ENCODE data around the gene LTBP1. TPM values are rescaled to one million over a fixed set of nuclear protein-coding genes. Genes with fewer than 3 reads are reported as not detected.

Gene LTBP1
- total RNA-seq, 2 experiments from 2014 or later, result 0.03 to 0.24 TPM

DNA sequence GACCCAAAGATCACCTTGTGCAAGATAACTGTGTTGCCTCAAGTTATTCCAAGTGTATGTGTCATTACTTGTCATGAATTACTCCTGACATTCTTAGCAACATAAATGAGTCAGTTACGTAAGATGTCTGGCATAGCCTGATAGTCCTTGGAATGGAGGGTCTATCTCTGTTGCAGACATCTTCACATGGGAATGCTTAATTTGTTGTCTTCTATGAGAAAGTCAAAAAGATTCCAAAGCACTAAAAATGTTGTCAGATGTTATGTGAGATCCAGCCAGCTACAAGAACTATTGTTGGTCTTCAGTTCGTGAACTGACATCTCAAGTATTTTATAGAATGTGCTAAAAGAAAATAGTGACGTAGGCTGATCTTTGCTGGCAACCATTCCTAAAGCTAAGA, 351.5 kb downstream of the LTBP1 start:
- DNase-seq, result no peak
- ChIA-PET POLR2A (no interaction called here), CTCF (no interaction called here)
- H3K27ac Mint-ChIP-seq, result no peak overlapping the region
- no peaks in the 10 kb centered on the region for H3K36me3 Mint-ChIP-seq (ENCODE audit: low read depth)
- H3K4me1 Mint-ChIP-seq (ENCODE audit: low read depth), result no peaks in the 10 kb centered on the region
- H3K4me3 Mint-ChIP-seq, result no peak overlapping the region
- H3K27me3 Mint-ChIP-seq (ENCODE audit: low read depth), result no peaks in the 10 kb centered on the region
- H3K9me3 Mint-ChIP-seq (ENCODE audit: insufficient read depth), result no peaks in the 10 kb centered on the region
- ATAC-seq, result no peak

GRCh38 chr2:33301355-33301754, 354.6 kb downstream of the LTBP1 start:
- CTCF ChIA-PET, result no interaction called here
- H3K27me3 Mint-ChIP-seq (ENCODE audit: low read depth), result no peaks in the 10 kb centered on the region
- POLR2A ChIA-PET, result no interaction called here
- H3K4me3 Mint-ChIP-seq, result no peak overlapping the region
- H3K9me3 Mint-ChIP-seq (ENCODE audit: insufficient read depth), result no peaks in the 10 kb centered on the region
- H3K36me3 Mint-ChIP-seq (ENCODE audit: low read depth), result no peaks in the 10 kb centered on the region
- ATAC-seq (no peak), DNase-seq (no peak)
- no peak overlapping the region for H3K27ac Mint-ChIP-seq
- no peaks in the 10 kb centered on the region for H3K4me1 Mint-ChIP-seq (ENCODE audit: low read depth)

DNA sequence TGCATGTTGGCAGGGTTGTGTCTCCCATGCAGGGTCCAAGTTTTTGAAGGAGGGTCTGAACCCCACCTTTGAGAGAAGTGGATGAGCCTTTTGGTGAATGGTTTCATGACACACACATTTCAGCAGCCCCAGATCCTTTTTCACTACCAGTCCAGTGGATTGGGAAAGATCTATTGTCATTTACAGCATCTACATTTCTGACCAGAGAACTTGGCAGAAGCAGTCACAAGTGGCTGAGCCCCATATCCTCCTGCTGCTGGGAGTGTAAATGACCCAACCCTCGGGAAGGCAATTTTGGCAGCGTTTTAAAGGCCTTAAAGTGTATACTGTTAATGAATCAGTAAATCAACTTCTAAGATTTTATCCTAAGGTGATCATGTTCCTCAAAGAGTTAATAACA, 355.6 kb downstream of the LTBP1 start:
- no peak for DNase-seq
- no peaks in the 10 kb centered on the region for H3K9me3 Mint-ChIP-seq (ENCODE audit: insufficient read depth)
- POLR2A ChIA-PET, result interaction anchor here (0.5 kb wide), 1 partner anchor 441 kb away, joined by 3 read pairs; no protein-coding TSS in a partner anchor
- ATAC-seq, result no peak
- H3K4me3 Mint-ChIP-seq, result no peak overlapping the region
- no peaks in the 10 kb centered on the region for H3K27me3 Mint-ChIP-seq (ENCODE audit: low read depth)
- no peak overlapping the region for H3K27ac Mint-ChIP-seq
- H3K4me1 Mint-ChIP-seq (ENCODE audit: low read depth), result no peaks in the 10 kb centered on the region
- no peaks in the 10 kb centered on the region for H3K36me3 Mint-ChIP-seq (ENCODE audit: low read depth)
- CTCF ChIA-PET, result no interaction called here

DNA sequence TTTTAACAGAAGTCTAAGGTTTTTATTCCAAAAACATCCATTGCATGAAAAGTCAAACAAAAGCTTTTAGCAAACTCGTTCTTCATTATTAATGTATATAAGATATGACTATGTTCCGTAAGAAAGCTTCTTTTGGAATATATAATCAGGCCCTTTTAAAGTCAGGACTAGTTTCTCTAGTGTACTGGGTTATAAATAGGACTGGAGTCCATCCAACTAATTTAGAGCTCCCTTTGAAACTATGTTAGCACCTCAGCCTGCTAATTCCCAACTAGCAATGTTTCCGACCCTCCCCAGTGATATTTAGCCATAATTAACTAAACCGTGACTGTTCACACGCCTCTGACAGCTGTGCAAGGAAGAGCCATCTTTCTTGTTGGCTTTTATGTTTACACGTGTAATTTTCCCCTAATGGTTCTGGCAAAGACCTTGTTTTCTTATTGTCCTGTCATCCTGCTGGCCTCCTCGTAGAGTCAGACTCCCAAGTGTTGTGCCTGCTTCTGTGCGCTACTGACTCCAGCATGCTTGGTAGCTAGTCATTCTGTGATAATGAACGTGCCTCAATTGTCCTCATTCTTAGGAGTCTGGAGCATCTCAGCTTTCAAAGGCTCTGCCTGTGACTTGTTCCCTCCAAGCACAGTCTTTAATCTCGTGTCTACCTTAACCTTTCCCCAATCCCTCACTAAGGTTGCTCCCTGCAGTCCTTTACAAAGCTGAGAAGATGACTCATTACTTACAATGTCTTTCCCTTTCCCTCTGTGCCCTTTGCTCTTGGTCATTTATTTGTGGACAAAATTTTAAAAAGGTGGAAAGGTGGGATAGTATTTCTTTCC, 357.5 kb downstream of the LTBP1 start:
- Mint-ChIP-seq H3K27ac (no peak overlapping the region), H3K4me3 (no peak overlapping the region), H3K4me1 (ENCODE audit: low read depth) (no peaks in the 10 kb centered on the region), H3K36me3 (ENCODE audit: low read depth) (no peaks in the 10 kb centered on the region), H3K27me3 (ENCODE audit: low read depth) (no peaks in the 10 kb centered on the region), H3K9me3 (ENCODE audit: insufficient read depth) (no peaks in the 10 kb centered on the region)
- ATAC-seq (no peak), DNase-seq (no peak)
- CTCF ChIA-PET, result no interaction called here
- POLR2A ChIA-PET, result no interaction called here

GRCh38 chr2:33307659-33308270, 361.0 kb downstream of the LTBP1 start:
- no peak overlapping the region for H3K4me3 Mint-ChIP-seq
- ChIA-PET CTCF (interaction anchor here (0.6 to 1.3 kb wide), 2 partner anchors 51 to 65 kb away, joined by 3 to 4 read pairs; no protein-coding TSS in a partner anchor), POLR2A (interaction anchor here (0.6 kb wide), 1 partner anchor 57 kb away, joined by 3 read pairs; no protein-coding TSS in a partner anchor)
- no peaks in the 10 kb centered on the region for H3K27me3 Mint-ChIP-seq (ENCODE audit: low read depth)
- no peaks in the 10 kb centered on the region for H3K9me3 Mint-ChIP-seq (ENCODE audit: insufficient read depth)
- no peak for DNase-seq
- no peaks in the 10 kb centered on the region for H3K4me1 Mint-ChIP-seq (ENCODE audit: low read depth)
- no peak overlapping the region for H3K27ac Mint-ChIP-seq
- ATAC-seq, result no peak
- no peaks in the 10 kb centered on the region for H3K36me3 Mint-ChIP-seq (ENCODE audit: low read depth)

- peaks cover 10% of the 10 kb centered on the region for H3K27me3 Mint-ChIP-seq (ENCODE audit: low read depth)
- no peaks in the 10 kb centered on the region for H3K9me3 Mint-ChIP-seq (ENCODE audit: insufficient read depth)
- DNase-seq (no peak), ATAC-seq (no peak)
- H3K4me3 Mint-ChIP-seq, result no peak overlapping the region
- H3K4me1 Mint-ChIP-seq (ENCODE audit: low read depth), result no peaks in the 10 kb centered on the region
- H3K27ac Mint-ChIP-seq, result no peak overlapping the region
- POLR2A ChIA-PET, result interaction anchor here (0.6 kb wide), 1 partner anchor 93 kb away, joined by 3 read pairs; no protein-coding TSS in a partner anchor
- CTCF ChIA-PET, result no interaction called here
- H3K36me3 Mint-ChIP-seq (ENCODE audit: low read depth), result no peaks in the 10 kb centered on the region
These were observed 365.6 kb downstream of the LTBP1 start for GRCh38 chr2:33312355-33312754.

DNA sequence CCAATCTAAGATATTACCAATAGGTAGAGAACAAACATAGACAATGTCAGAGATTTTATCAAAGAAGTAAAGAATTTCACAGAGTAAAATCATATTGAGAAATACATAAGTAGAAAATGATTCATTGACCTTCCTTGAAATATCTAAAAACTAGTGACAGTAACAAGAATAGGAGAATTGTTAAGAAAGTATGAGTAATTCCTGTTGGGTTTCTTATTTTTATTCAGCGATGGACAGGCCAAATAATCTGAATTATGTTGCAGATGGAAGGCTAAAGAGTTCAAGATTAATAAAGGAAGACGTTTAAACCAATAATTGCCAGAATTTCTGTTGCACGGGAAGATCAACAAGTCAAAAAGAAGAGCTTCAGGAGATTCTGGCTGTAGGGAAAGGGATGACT, 366.3 kb downstream of the LTBP1 start:
- DNase-seq (no peak), ATAC-seq (no peak)
- Mint-ChIP-seq H3K4me3 (no peak overlapping the region), H3K36me3 (ENCODE audit: low read depth) (no peaks in the 10 kb centered on the region), H3K27ac (no peak overlapping the region), H3K4me1 (ENCODE audit: low read depth) (no peaks in the 10 kb centered on the region), H3K9me3 (ENCODE audit: insufficient read depth) (no peaks in the 10 kb centered on the region), H3K27me3 (ENCODE audit: low read depth) (peaks cover 11% of the 10 kb centered on the region)
- ChIA-PET CTCF (interaction anchor here (0.8 kb wide), 1 partner anchor 59 kb away, joined by 3 read pairs; no protein-coding TSS in a partner anchor), POLR2A (no interaction called here)

- Mint-ChIP-seq H3K27ac (no peak overlapping the region), H3K27me3 (ENCODE audit: low read depth) (peaks cover 11% of the 10 kb centered on the region), H3K36me3 (ENCODE audit: low read depth) (no peaks in the 10 kb centered on the region), H3K4me1 (ENCODE audit: low read depth) (no peaks in the 10 kb centered on the region), H3K4me3 (no peak overlapping the region), H3K9me3 (ENCODE audit: insufficient read depth) (no peaks in the 10 kb centered on the region)
- ATAC-seq, result no peak
- DNase-seq, result no peak
- ChIA-PET CTCF (no interaction called here), POLR2A (no interaction called here)
These were observed 367.8 kb downstream of the LTBP1 start for GRCh38 chr2:33314541-33314940.

DNA sequence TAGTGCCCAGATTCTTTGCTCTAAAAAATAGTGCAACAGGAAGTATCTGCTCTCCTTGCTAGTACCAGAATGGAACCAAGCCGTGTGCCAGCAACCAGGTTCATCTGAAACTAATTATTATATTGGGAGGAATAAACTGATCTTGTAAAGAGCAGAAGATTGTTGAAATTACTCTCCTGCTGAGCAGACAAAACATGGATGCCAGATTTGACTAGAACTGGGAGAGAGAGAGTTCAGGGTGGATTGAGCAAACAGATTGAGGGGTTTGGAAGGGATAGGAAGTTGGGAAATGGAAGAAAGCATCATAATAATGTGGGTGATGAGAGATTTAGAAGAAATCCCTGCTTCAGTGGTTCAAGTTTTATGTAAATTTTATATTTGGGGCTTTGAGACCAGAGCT, 369.6 kb downstream of the LTBP1 start:
- POLR2A ChIA-PET, result no interaction called here
- H3K4me1 Mint-ChIP-seq (ENCODE audit: low read depth), result peaks cover 4% of the 10 kb centered on the region
- DNase-seq, result no peak
- H3K27ac Mint-ChIP-seq, result no peak overlapping the region
- CTCF ChIA-PET, result interaction anchor here (1.1 kb wide), 1 partner anchor 11 kb away, joined by 3 read pairs; no protein-coding TSS in a partner anchor
- H3K27me3 Mint-ChIP-seq (ENCODE audit: low read depth), result peaks cover 11% of the 10 kb centered on the region
- no peaks in the 10 kb centered on the region for H3K9me3 Mint-ChIP-seq (ENCODE audit: insufficient read depth)
- no peaks in the 10 kb centered on the region for H3K36me3 Mint-ChIP-seq (ENCODE audit: low read depth)
- no peak overlapping the region for H3K4me3 Mint-ChIP-seq
- ATAC-seq, result no peak

- Mint-ChIP-seq H3K9me3 (ENCODE audit: insufficient read depth) (no peaks in the 10 kb centered on the region), H3K4me1 (ENCODE audit: low read depth) (peaks cover 14% of the 10 kb centered on the region), H3K4me3 (no peak overlapping the region), H3K36me3 (ENCODE audit: low read depth) (no peaks in the 10 kb centered on the region), H3K27me3 (ENCODE audit: low read depth) (peaks cover 11% of the 10 kb centered on the region), H3K27ac (no peak overlapping the region)
- ChIA-PET POLR2A (no interaction called here), CTCF (interaction anchor here (1.1 kb wide), 1 partner anchor 12 kb away, joined by 3 read pairs; no protein-coding TSS in a partner anchor)
- ATAC-seq, result no peak
- no peak for DNase-seq
These were observed 370.7 kb downstream of the LTBP1 start for GRCh38 chr2:33317369-33318007.

DNA sequence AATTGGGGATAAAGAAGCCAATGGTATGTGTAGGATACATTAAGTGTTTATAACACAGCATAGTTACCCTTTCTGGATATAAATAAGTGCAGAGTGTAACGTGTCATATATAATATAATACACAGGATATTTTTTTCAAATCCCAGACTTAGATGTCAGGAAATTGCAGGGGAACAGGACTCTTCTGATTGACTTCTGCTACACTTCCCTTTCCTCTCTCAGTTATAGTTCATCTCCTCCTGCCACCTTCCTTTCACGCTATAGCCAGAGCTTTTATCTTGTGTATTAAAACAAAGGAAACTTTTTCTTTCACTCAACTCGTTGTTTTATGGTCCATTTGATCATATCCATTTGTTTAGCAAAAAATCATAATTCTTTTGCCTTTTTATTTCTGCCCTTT, 371.7 kb downstream of the LTBP1 start:
- H3K4me1 Mint-ChIP-seq (ENCODE audit: low read depth), result peaks cover 17% of the 10 kb centered on the region
- CTCF ChIA-PET, result no interaction called here
- H3K27ac Mint-ChIP-seq, result no peak overlapping the region
- H3K4me3 Mint-ChIP-seq, result no peak overlapping the region
- no peaks in the 10 kb centered on the region for H3K36me3 Mint-ChIP-seq (ENCODE audit: low read depth)
- DNase-seq (no peak), ATAC-seq (no peak)
- H3K9me3 Mint-ChIP-seq (ENCODE audit: insufficient read depth), result no peaks in the 10 kb centered on the region
- H3K27me3 Mint-ChIP-seq (ENCODE audit: low read depth), result peaks cover 9% of the 10 kb centered on the region
- POLR2A ChIA-PET, result no interaction called here

DNA sequence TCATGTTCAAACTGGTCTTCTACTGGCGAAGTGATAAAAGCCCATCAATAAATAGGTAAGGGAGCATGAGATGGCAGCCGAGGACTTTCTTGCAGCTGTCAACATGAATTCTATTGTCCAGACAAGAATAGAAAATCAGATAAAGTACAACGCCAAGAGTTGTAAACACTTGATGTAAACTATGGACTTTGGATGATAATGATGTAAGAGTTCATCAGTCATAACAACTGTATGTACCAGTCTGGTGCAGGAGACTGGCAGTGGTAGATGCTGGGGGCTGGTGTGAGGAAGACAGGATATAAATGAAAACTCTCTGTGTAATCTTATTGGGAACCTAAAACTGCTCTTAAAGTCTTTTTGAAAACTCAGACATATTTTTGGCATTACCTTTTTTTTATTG, 373.8 kb downstream of the LTBP1 start:
- no peaks in the 10 kb centered on the region for H3K9me3 Mint-ChIP-seq (ENCODE audit: insufficient read depth)
- CTCF ChIA-PET, result no interaction called here
- no peak for ATAC-seq

More for the DNA sequence above, 373.8 kb downstream of the LTBP1 start:
- no peak overlapping the region for H3K27ac Mint-ChIP-seq
- no peaks in the 10 kb centered on the region for H3K36me3 Mint-ChIP-seq (ENCODE audit: low read depth)
- peaks cover 17% of the 10 kb centered on the region for H3K4me1 Mint-ChIP-seq (ENCODE audit: low read depth)
- DNase-seq, result no peak
- POLR2A ChIA-PET, result interaction anchor here (0.6 kb wide), 1 partner anchor 262 kb away, joined by 4 read pairs; no protein-coding TSS in a partner anchor
- no peak overlapping the region for H3K4me3 Mint-ChIP-seq
- H3K27me3 Mint-ChIP-seq (ENCODE audit: low read depth), result peaks cover 2% of the 10 kb centered on the region

Measured in activated CD8-positive, alpha-beta T cell treated with anti-CD3 and anti-CD28 coated beads, Interleukin-2, amount 10 ng/mL, durations not matched to agents 7 days and 5 days (primary cell).